ENCODE measurements around the gene AMD1.

The AMD1 gene

DNA sequence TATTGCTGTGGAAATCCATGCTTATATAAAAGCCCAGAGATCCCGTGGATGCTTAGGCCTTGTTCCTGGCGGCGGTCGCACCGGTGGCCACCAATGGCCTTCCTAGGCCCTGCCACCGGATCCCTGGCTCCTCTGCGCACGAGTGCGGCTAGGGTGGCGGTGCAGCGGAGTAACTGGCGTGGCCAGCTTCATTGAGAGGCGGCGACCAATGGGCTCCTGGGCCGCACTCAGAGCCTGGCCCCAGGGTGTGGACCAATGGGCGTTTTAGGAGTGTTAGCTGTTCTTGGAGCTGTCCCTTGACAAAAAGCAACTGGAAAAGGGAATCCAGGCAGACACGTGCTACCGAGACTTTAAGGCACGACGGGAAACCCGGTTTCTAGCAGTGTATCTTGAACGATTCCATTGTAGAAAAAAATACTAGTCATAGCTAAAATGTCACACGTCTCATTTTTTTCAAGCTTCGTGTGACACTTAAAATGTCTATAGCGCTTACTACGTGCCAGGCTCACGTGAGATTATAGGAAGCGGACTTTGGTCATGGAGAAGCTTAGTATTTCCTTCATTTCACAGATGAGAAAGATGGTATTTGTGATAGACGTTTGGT is 1.7 kb downstream of the AMD1 start:
- Mint-ChIP-seq H3K27ac (peak overlapping the region; percentile 94), H3K9me3 (no peaks in the 10 kb centered on the region), H3K4me1 (peaks cover 60% of the 10 kb centered on the region), H3K36me3 (ENCODE audit: low read depth) (peaks cover 3% of the 10 kb centered on the region), H3K4me3 (peak overlapping the region; percentile 95), H3K27me3 (ENCODE audit: low read depth, poor library complexity) (peaks cover 2% of the 10 kb centered on the region)
- TF ChIP-seq, protein P1, sequence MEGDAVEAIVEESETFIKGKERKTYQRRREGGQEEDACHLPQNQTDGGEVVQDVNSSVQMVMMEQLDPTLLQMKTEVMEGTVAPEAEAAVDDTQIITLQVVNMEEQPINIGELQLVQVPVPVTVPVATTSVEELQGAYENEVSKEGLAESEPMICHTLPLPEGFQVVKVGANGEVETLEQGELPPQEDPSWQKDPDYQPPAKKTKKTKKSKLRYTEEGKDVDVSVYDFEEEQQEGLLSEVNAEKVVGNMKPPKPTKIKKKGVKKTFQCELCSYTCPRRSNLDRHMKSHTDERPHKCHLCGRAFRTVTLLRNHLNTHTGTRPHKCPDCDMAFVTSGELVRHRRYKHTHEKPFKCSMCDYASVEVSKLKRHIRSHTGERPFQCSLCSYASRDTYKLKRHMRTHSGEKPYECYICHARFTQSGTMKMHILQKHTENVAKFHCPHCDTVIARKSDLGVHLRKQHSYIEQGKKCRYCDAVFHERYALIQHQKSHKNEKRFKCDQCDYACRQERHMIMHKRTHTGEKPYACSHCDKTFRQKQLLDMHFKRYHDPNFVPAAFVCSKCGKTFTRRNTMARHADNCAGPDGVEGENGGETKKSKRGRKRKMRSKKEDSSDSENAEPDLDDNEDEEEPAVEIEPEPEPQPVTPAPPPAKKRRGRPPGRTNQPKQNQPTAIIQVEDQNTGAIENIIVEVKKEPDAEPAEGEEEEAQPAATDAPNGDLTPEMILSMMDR (IDR thresholded peaks at IDR 0.05) = no peak
- DNase-seq = peak; percentile 82

DNA sequence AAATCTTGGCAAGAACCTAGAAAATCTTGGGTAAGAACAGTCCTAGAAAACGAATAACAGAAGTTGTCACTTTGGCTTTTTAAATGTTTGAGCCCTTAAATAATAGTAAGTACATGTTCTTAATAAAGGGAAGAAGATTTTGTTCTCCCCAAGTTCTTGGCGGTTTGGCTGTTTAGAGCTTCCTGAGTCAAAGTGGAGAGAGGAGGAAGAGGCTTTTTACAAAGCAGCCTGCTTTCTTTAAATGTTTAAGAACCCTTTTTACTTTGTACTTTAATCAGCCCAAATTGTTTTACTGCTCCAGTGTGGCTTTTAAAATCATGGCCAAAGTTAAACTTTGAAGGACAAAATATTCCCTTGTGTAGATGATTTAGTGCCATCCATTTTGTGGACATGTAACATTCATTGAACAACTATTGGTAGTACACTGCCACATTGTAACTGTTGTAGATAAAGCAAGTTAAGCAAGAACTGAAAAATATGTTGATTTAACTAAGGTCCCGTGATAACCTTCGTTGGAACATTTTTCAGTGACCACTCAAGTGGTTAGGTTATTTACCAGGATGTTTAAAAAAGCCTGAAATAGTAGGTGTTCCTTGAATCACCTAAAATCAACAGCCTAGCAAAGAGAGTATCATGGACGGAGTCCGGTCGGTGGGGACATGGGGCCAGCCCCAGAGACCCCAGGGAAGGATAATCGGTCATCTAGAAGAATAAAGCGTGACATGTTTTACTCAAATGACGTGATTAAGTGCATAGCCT is 2.4 kb downstream of the AMD1 start:
- Mint-ChIP-seq H3K9me3 (no peaks in the 10 kb centered on the region), H3K27ac (peak overlapping the region; percentile 94), H3K4me3 (peak overlapping the region; percentile 95), H3K27me3 (ENCODE audit: low read depth, poor library complexity) (peaks cover 2% of the 10 kb centered on the region), H3K36me3 (ENCODE audit: low read depth) (peaks cover 6% of the 10 kb centered on the region), H3K4me1 (peaks cover 61% of the 10 kb centered on the region)
- peak; percentile 20 for DNase-seq
- TF ChIP-seq, protein P1 (IDR thresholded peaks at IDR 0.05) = no peak

DNA sequence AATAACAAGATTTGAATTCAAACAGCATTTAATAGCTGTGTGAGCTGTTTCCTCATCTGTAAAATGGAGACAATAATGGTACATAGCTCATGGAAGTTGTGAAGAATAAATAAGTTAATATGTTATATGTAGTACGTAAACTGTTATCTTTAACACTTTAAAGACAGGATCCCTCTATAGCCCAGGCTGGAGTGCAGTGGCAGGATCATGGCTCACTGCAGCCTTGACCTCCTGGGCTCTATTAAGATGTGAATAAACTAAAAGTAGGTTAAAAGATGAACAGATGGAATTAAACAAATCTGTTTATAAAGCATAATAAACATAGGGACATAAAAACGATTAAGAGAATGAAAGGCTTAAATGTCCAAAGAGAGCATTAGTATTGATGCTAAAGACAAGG is 3.0 kb downstream of the AMD1 start:
- Mint-ChIP-seq H3K9me3 (peaks cover 2% of the 10 kb centered on the region), H3K27ac (peak overlapping the region; percentile 64), H3K4me1 (peaks cover 61% of the 10 kb centered on the region), H3K4me3 (peak overlapping the region; percentile 95), H3K27me3 (ENCODE audit: low read depth, poor library complexity) (peaks cover 2% of the 10 kb centered on the region), H3K36me3 (ENCODE audit: low read depth) (peaks cover 12% of the 10 kb centered on the region)
- no peak for DNase-seq
- TF ChIP-seq, protein P1 (IDR thresholded peaks at IDR 0.05) = no peak

DNA sequence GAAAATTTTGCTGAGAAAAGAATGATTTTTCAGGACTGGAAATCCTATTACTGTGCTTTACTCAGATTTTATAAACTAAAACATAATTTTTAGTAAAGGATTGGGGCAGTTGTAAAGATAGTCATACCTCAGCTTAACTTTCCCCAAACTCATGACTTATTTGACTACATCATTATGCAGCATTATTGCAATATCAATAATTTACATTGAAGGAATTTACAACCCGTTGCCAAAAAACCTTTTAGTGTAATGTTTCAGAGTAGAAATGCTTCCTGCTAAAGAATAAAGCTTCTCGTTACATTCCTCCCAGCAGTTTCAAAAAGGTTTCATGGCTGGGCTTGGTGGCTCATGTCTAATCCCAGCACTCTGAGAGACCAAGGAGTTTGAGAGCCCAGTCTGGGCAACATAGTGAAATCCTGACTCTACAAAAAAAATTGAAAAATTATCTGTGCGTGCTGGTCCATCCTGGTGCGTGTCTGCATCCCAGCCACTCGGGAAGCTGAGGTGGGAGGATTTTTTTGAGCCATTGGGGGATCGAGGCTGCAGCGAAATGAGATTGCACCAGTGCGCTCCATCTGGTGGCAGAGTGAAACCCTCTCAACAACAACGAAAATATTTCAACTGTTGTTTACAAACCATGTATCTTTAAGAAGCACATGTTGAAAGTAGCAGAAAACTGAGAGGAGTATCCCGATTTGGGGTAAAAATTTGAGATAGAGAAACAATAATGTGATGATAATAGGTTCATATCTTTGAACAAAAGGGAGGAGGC is 4.4 kb downstream of the AMD1 start:
- H3K4me3 Mint-ChIP-seq = peak overlapping the region; percentile 95
- peaks cover 25% of the 10 kb centered on the region for H3K36me3 Mint-ChIP-seq (ENCODE audit: low read depth)
- peaks cover 7% of the 10 kb centered on the region for H3K9me3 Mint-ChIP-seq
- peaks cover 53% of the 10 kb centered on the region for H3K4me1 Mint-ChIP-seq
- DNase-seq = peak; percentile 42
- H3K27ac Mint-ChIP-seq = no peak overlapping the region
- TF ChIP-seq, protein P1 (IDR thresholded peaks at IDR 0.05) = peak; percentile 48
- no peaks in the 10 kb centered on the region for H3K27me3 Mint-ChIP-seq (ENCODE audit: low read depth, poor library complexity)

DNA sequence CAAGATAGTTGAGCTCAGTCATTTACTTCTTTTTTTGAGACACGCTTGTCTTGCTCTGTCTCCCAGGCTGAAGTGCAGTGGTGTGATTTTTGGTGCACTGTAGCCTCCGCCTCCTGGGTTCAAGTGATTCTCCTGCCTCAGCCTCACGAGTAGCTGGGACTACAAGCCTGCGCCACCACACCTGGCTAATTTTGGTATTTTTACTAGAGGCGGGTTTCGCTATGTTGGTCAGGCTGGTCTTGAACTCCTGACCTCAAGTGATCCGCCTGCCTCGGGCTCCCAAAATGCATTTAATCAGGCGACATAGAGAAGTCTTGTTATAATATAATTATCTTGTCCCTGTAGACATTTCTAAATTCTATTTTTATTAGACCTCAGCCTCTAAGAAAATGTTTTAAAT is 6.1 kb downstream of the AMD1 start:
- DNase-seq = no peak
- Mint-ChIP-seq H3K36me3 (ENCODE audit: low read depth) (peaks cover 42% of the 10 kb centered on the region), H3K4me1 (peaks cover 50% of the 10 kb centered on the region), H3K9me3 (peaks cover 16% of the 10 kb centered on the region), H3K27me3 (ENCODE audit: low read depth, poor library complexity) (no peaks in the 10 kb centered on the region), H3K4me3 (no peak overlapping the region), H3K27ac (no peak overlapping the region)
- TF ChIP-seq, protein P1 (IDR thresholded peaks at IDR 0.05) = no peak
